Sciatic nerve (tissue), 2 donors: Measurements from ENCODE around the gene CPNE4. TPM values are rescaled to one million over a fixed set of nuclear protein-coding genes. Genes with fewer than 3 reads are reported as not detected.

ENCODE experiments used
- ATAC-seq: fragments of 200-7000 bp; cut with Tn5 transposase; one replicate; pipeline ENCODE4 v1.9.1; 2020; ENCODE audit warnings: mild to moderate bottlenecking, moderate library complexity
- DNase-seq: peaks from one replicate; pipeline ENCODE4 v3.0.0-alpha.2; 2020; ENCODE audit warnings: low spot score
- intact Hi-C: fragments of 100-400 bp; cut with DNase I; formaldehyde crosslinking; loops from one replicate; pipeline ENCODE4 v1.14.2; 2022
- total RNA-seq: library from RNA; stranded (reverse); fragmentation: NEBNext Ultra II Directional; extraction: Animal tissue kit (Norgen Biotek cat#: 25700); gene quantifications from one replicate; pipeline ENCODE4 v1.2.1, GENCODE V29; 2021
- donor health status: DM: no; HTN: no; CAD: no.
- donor health status: DM: no; HTN: no; CAD: no.

The CPNE4 gene
- total RNA-seq, 1 donor from 2014 or later, result 0.18 TPM

DNA sequence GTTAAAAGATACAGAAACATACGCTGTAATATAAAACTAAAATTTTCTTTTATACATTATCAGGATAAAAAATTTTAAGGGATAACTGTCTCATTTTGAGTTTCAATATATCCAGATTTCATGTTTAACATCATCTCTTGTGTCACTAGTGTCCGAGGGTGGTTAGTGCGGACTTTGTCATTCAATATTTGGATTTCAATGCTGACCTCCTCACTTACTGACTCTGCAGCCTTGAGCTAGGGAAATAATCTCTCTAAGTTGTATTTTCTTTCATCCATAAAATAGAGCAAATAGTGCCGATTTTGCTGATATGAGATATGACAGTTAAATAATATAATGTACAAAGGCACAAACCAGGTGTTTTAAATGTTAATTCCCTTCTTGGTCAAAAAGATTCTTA lies 203.2 kb downstream of the CPNE4 start:
- intact Hi-C loops, result no loop called here
- ATAC-seq (no peak), DNase-seq (no peak)

DNA sequence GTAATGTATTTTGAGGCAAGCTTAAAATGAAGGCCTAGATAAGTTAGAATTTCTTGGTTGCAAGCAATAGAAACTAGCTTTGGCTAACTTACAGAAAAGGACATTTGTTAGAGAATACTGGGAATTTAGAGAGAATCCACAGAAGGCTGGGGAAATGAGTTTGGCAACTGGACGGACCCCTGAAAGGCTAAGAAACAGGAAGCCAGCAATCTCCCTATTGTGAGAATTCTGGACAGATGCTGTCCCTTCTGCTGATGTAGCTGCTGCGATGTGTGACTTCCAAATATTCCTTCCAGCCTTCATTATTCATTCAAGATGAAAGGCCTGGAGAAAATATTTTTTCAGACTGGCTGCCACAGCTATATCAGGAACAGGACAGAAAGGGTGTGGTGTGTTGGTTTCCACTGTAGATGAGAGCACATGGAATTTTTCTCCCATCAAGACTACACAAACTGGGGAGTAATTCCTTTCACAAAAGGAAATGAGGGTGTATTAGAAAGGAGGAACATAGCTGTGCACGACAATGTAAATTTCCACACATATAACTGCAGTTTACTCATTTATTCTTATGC lies 213.5 kb downstream of the CPNE4 start:
- intact Hi-C loops, result no loop called here
- DNase-seq (no peak), ATAC-seq (no peak)

DNA sequence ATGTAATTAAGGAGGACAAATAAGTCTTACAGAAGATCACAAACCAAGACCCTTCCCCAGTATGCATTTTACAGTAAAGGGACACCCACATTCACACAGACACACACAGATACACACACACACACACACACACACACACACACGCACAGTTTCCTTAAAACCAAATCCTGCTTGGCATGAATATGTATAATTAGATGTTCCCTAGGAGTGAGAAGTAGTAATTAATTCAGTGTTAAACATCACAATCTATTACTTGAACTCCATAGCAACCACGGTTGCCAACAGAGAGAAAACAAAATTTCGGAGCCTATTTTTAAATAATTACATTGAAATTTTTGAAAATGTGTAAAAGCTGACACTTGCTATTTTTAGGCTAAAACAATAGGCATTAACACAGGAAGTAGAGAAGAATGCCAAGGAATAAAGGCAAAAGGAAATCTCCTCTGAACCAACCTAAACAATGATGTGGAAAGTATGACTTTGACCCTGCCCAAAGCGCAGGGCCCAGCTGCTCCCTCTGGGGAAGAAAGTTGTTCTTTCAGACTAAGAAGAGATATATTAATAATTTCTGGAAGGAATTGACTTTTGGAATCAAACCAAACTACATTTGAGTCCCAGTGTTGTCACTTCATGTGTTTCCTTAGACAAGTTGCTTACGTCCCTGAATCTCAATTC lies 215.3 kb downstream of the CPNE4 start:
- intact Hi-C loops, result no loop called here
- no peak for ATAC-seq
- no peak for DNase-seq

DNA sequence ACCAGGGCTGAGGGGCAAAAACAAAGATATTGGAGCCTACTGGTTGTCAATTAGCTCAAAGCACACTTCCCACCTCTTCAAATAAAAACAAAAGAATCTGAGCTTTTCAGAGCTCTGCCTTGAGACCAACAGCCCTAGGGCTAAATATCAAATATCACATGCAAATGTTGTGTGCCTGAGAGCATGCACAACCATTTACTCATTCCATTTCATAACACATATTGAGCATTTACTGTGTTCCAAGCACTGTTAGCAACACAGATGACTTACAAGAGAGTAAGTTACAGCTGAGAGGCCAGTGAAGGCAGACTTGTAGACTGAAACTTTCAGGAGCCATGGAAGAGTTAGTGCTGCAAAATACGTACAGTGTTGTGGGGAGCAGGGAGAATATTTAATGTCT lies 222.4 kb downstream of the CPNE4 start:
- ATAC-seq (no peak), DNase-seq (no peak)
- intact Hi-C loops, result no loop called here

DNA sequence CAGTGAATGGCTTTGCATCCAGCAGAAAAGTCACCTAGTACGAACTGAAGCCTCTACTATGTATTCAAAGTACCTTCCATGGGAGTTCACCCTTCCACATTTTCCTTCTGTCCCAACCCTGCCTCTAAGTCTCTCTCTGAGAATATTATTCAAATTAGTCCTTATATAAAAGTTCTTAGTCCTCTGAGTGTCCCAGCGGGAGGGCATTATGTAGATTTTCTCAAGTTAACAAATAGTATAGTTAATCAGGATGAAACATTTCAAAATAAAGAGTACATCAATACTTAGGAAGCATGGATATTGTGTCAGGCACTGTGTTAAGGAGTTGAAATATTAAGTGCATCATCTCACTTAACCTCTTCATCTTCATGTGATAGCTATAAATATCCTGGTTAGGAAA lies 223.3 kb downstream of the CPNE4 start:
- intact Hi-C loops, result no loop called here
- ATAC-seq (no peak), DNase-seq (no peak)

DNA sequence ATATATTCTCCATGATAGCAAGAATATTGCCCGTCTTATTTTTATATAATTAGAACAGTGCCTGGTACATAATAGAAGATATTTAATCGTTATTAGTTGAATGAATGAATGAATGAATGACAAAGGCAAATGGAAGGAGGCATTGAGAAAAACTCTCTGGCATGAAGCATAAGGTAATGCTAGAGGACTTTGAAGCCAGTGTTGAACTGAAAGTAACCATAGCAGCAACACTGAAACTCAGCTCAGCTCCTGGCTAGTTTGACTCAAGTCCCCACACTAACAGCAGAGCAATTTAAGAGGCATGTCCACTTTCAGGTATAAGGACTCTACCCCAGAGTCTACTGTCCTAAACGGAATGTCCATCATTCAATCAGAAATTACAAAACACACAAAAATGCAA lies 227.0 kb downstream of the CPNE4 start:
- intact Hi-C loops, result no loop called here
- ATAC-seq, result no peak
- DNase-seq, result no peak

DNA sequence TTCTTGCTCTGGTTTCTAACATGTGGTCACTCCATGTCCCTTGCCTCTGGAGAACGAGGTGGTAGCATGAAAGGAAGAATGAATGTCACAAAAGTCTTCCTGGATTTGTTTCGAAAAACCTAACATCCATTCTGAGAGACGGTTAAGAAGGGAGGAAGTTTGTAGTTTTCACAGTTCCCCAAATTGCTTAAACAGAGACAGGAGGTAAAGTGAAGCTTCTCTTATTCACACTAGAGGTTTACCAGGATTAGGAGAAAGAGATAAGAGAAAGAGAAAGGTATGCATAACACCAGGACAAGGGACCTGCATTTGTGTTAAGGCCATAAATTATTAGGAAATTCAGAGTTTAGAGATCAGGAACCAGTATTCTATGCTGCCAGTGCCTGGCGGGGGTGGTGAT lies 228.1 kb downstream of the CPNE4 start:
- ATAC-seq, result no peak
- intact Hi-C loops, result no loop called here

DNA sequence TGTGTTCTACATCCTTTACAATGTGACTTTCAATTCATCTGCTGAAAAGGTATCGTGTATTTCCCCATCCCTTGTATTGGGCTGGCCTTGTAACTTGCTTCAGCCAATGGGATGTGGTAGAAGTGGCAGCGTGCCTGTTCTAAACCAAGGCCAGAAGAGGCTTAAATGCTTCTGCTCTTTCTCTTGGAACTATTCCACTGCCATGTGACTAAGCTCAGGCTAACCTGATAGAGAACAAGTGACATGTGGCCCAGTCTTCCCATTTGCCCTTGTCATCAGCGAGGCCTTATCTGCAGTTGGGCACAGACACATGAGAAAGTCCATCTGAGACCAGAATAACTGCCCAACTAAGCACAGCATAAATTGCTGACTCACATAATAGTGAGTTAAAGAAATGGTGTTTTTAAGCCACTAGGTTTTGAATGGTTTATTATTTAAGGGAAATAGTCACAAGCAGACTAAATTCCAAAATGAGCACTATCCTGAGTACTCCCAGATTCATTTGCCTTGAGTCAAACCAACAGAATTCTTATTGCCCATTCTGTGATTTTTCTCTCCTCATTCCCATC lies 230.2 kb downstream of the CPNE4 start:
- intact Hi-C loops, result no loop called here
- DNase-seq (no peak), ATAC-seq (no peak)

More for the DNA sequence above, 228.1 kb downstream of the CPNE4 start:
- DNase-seq, result no peak

DNA sequence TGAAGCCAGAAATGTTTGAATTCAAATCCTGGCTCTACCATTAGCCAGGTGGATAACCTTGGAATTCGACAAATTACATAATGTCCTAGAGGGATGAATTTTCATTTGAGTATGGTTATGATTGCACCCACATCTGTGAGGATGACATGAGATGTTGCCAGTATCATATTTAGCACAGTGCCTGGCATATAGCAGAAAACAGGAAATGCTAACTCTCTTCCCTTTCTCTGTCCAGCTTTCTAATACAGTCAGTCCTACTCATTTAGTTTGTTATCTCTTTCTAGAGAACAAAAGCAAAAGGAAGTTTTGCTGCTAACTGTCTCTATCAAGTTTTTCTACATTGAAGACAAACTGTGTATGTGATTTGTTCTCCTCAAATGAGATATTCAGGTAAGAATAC lies 231.7 kb downstream of the CPNE4 start:
- DNase-seq (no peak), ATAC-seq (no peak)
- intact Hi-C loops, result loop anchor here (2.0 kb wide), 1 partner anchor 546 kb away; no protein-coding TSS in a partner anchor

DNA sequence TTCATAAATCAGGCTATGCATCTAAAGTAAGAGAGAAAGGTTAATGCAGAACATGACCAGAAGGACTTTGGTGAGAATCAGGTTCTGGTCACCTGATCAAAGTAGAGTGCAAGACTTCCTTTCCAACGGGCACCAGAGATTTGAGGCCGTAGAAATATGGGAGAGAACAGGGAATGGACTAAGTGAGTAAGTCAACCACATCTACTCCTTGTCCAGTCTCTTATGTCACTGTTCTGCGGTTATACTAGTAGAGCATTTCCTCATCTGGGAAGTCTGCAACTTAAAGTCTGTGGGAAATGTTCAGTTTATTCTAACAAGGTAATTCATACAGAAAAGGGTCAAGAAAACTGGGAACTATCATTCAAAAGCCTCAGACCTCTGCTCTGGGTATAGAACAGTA lies 232.8 kb downstream of the CPNE4 start:
- ATAC-seq, result no peak
- intact Hi-C loops, result loop anchor here (2.0 kb wide), 1 partner anchor 545 kb away; no protein-coding TSS in a partner anchor
- no peak for DNase-seq

DNA sequence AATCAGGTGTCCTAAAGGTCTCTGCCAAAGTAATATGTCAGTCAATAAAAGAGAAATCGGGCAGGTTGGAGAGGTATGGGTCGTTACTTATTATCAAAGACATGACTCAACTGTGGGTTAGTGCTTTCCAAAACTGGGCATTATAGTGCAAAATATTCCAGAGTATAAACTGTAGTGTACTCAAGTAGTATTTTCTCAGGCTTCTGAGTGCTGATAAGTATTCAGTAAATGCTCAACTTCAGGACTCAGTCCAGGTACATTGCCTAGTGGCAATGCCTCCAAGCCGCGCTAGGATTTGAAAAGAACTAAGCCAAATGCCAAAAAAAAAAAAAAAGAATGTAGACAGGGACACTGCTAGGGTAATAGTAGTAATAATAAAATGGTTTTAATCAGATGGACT lies 233.2 kb downstream of the CPNE4 start:
- ATAC-seq (no peak), DNase-seq (no peak)
- intact Hi-C loops, result no loop called here

DNA sequence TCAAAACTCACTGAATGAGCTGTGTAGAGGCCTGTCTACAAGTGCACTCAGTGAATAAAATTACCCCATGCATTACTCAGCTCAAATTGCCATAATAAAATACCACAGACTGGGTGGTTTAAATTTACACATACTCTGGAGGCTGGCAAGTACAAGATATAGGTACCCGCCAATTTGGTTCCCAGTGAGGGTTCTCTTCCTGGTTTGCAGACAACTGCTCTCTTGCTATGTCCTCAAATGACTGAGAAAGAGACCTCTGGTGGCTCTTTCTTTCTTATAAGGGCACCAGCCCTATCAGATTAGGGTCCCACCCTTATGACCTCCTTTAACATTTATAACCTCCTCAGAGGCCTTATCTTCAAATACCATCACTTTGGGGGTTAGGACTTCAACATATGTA lies 237.0 kb downstream of the CPNE4 start:
- intact Hi-C loops, result no loop called here
- DNase-seq (no peak), ATAC-seq (no peak)

DNA sequence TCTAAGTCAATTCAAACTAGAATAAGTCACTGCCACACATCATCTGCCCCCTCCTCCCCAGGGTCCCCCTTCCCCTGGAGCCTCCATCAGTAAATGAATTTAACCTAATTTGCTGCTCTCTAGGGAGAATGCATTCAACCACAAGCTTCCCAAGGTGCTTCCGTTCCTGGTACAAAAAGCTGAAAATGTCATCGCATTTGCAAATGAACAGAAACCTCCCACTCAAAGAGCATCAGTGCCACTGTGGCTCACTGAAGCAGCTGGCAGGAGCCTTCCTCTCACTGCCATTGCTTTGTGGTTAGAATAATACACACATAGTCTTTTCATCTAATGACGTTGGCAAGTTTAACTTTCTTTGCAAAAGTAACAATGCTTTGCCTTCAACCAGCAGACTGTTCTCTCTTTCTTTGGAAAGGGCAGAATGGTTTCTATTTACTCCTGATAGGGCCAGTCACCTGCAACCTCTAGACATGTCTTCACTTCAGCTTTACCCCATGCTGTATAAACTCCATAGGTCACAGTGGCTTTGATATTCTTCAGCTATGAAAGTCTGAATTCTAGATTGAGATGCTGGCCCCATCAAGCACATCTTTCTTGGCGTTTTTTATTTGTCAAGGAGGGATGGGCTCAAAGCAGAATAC lies 238.1 kb downstream of the CPNE4 start:
- intact Hi-C loops, result no loop called here
- no peak for DNase-seq
- no peak for ATAC-seq

DNA sequence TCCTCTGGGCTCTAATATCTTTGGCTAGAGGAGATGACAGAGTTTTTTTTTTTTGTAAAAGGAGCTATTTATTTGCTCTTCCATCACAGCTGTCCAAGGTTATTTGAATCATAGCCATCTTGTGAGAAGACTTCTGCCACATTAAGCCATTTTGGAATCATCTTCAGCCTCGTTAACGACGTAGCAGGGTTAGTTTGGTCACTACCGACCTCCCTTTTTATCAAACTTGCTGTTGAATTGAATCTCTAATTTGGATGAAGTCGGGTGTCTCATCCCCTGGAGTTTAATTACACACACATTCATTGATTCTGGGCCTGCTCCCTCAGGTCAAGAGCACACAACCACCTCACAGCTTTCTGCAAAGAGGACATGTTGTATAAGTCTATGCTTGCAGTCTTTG lies 238.7 kb downstream of the CPNE4 start:
- no peak for DNase-seq
- intact Hi-C loops, result no loop called here
- ATAC-seq, result no peak

DNA sequence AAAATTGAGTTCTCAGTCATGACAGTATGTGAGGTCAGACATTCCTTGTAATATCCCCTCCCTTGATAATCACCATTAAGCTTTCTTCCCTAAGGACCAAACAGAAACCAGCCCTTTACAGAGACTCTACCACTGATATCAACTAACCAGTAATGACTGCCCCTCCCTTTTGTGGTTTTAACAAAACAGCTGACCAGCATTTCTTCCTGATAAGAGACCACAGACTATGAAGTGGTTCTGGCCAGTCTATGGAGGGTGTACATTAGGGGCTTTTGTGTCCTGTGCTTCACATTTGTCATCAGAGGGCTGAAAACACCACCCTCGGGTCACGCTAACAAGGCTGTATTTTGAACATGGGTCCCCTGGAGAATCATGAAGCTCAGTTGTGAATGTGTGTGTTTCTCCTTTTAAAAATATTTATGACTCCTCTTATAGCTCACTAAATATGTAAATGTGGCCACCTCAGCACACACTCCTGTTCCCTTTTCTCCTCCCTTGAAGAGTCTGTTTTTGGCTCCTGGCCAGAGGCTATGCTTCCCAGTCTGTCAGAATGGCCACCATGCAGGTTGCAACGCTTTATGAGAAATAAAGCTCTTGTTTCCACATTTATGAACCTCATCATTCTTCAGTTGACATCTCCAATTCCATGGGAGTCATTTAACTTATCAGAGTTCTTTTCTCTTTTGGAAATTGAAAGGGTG lies 239.3 kb downstream of the CPNE4 start:
- DNase-seq (peak; percentile 54), ATAC-seq (no peak)
- intact Hi-C loops, result no loop called here

DNA sequence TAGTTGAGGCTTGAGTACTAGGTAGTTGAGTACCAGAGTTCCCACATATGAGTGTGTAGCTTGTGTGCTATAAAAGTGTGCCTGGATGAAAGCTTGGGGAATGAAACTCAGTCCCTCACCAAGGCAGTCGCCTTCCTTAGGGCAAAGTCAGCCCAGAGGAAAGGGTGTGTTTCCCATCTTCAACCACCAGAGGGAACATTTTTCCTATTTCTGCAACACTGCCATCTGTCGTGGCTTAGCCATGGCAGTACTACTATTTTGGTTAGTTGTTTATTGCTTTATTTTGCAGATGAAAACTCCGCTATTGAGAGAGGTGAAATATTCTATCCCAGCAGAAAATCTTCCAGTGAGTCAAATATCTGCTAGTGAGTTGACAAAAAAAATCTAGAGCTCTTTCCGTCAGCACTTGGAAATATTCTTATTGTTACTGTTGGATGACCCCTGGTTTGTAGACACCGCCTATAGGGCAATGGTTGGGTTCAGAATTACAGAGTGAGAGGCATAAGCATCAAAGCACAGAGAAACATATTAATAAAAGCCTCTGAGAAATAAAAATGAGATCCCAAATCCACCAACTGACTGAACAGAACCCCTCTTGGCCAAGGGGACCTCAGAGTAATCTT lies 239.9 kb downstream of the CPNE4 start:
- intact Hi-C loops, result no loop called here
- no peak for DNase-seq

DNA sequence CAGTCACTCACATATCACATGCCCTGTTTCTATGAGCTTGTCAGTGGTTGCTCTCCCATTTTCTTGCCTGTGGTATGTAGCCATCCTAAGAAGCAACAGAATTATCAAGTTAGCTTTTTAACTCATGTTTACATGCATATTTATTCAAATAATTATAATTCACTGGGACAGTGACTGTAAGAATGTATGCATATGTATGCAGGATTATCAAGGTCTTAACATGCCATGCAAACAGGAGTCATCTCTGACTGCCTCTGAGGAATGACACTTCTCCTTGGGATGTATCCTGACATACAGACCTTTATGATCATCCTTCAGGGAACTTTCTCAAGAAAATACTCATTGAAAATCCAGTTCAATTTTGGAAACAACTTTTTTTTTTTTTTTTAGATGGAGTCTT lies 240.9 kb downstream of the CPNE4 start:
- ATAC-seq (no peak), DNase-seq (no peak)
- intact Hi-C loops, result no loop called here

More for the DNA sequence above, 239.9 kb downstream of the CPNE4 start:
- ATAC-seq, result peak; percentile 74

DNA sequence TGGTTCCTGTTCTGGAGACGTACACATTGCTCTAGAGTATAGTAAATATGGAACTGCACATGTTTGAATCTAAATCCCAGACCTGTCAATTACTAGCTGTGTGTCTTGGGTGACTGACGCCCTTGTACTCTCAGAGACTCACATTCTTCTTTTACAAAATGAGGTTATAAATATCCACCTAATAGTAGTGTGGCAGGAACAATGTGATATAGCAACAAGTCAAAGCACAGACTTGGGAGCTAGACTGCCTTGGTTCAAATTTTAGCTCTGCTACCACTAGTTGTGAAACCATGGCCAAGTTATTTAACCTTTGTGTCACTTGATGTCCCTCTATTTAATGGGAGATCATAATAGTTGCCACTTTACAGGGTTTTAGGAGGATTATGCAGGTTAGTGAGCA lies 245.6 kb downstream of the CPNE4 start:
- no peak for DNase-seq
- no peak for ATAC-seq
- intact Hi-C loops, result no loop called here

DNA sequence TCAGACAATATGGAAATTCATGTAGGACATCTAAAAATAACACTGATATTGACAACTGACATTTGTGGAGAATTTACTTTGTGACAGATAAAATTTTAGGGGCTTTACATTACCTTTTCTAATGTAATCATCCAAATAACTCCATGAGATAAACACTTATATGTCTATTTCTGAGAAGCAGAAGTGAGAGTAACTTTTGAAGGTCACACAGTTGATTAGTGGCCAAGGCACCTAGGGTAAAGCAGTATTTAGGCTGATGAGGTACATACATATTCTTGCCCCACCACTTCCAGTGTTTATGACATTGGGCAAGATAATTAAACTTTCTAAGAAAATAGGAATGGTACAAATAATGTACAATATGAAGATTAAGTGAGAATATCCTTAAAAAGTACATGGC lies 248.4 kb downstream of the CPNE4 start:
- no peak for DNase-seq
- ATAC-seq, result no peak
- intact Hi-C loops, result no loop called here
